ENCODE measurements around the gene SETBP1.

GRCh38 chr18:44759925-44760342 lies 79.2 kb downstream of the SETBP1 start:
- TF ChIP-seq CTCF (IDR thresholded peaks at IDR 0.05) (no peak), POLR2A (IDR thresholded peaks at IDR 0.05) (no peak)
